Kidney (tissue), 14 donors: ENCODE measurements around the gene KCNJ4. TPM values are rescaled to one million over a fixed set of nuclear protein-coding genes. Genes with fewer than 3 reads are reported as not detected.

Experiments used
- DNase-seq, 5 donors: peaks; one replicate each; pipeline ENCODE4 v3.0.0-alpha.2; 2013 to 2020
- FAIRE-seq: peaks from 2 replicates; lab custom pipeline; 2012; peaks lifted over from hg19 to GRCh38; lab: Jason Lieb, UNC
- H3K27ac ChIP-seq, 2 donors: one replicate each; pipeline ENCODE4 v1.7.0; 2013; ENCODE audit warnings: low read depth in 2 of 2, low read length in 2 of 2, inconsistent platforms in 1 of 2
- H3K27me3 ChIP-seq: one replicate; pipeline ENCODE4 v1.7.1; 2013; ENCODE audit warnings: low read length, inconsistent platforms; ENCODE audit not compliant: control insufficient read depth, insufficient read depth
- H3K36me3 ChIP-seq, 3 donors: one replicate each; pipeline versions ENCODE4 v1.7.0 to v1.7.1; 2013; ENCODE audit warnings: low read length in 3 of 3, control low read depth in 1 of 3, inconsistent platforms in 1 of 3; ENCODE audit not compliant: insufficient read depth in 3 of 3, control insufficient read depth in 2 of 3
- H3K4me1 ChIP-seq, 3 donors: one replicate each; pipeline versions ENCODE4 v1.7.0 to v1.7.1; 2013; ENCODE audit warnings: low read length in 3 of 3, inconsistent platforms in 1 of 3, low read depth in 1 of 3; ENCODE audit not compliant: control insufficient read depth in 2 of 3, insufficient read depth in 2 of 3
- H3K4me3 ChIP-seq, 3 donors: one replicate each; pipeline versions ENCODE4 v1.7.0 to v1.8.1; 2013; ENCODE audit warnings: low read length in 3 of 3, control low read depth in 1 of 3, inconsistent platforms in 1 of 3
- H3K9ac ChIP-seq, 3 donors: one replicate each; pipeline versions ENCODE4 v1.7.0 to v1.7.1; 2013; ENCODE audit warnings: low read length in 3 of 3, control low read depth in 1 of 3, inconsistent platforms in 1 of 3
- H3K9me3 ChIP-seq, 3 donors: one replicate each; pipeline versions ENCODE4 v1.7.0 to v1.7.1; 2013; ENCODE audit warnings: low read length in 3 of 3, control low read depth in 1 of 3, inconsistent platforms in 1 of 3; ENCODE audit not compliant: control insufficient read depth in 2 of 3, insufficient read depth in 1 of 3
- CTCF ChIP-seq: IDR thresholded peaks from 3 replicates; pipeline ENCODE4 v1.5.1; 2012; ENCODE audit warnings: mild to moderate bottlenecking, moderate library complexity, borderline replicate concordance; ENCODE audit not compliant: insufficient read depth; ENCODE audit errors: extremely low read depth
- intact Hi-C: fragments of 100-400 bp; cut with DNase I; formaldehyde crosslinking; loops from one replicate; pipeline ENCODE4 v1.11.1; 2022
- polyA plus RNA-seq: library from polyadenylated mRNA; stranded (reverse); fragments of 350-450 nt; fragmentation: Illumina TruSeq; extraction: RNeasy Lipid Tissue Mini Kit (QIAGEN cat#74804); gene quantifications from one replicate; pipeline ENCODE4 v1.2.3, GENCODE V29; 2014; ENCODE audit warnings: low read depth, low replicate concordance; ENCODE audit not compliant: insufficient read depth
- total RNA-seq: library from RNA; stranded (reverse); fragmentation: NEBNext Ultra II Directional; extraction: Animal tissue kit (Norgen Biotek cat#: 25700); gene quantifications from one replicate; pipeline ENCODE4 v1.2.1, GENCODE V29; 2021
- donor health status: control.
- donor health status: control.
- donor health status: control.
- donor health status: control.
- donor health status: control.
- donor health status: DM: yes; HTN: yes; CAD: no.
- donor health status: Normal renal cell carcinoma (clear cell type).

The KCNJ4 gene
- total and polyA plus RNA-seq, 2 donors from 2014 or later, result 0.13 TPM; not detected in 1

- no peak overlapping the region for H3K9ac ChIP-seq
- H3K27ac ChIP-seq, result no peak overlapping the region
- intact Hi-C loops, result no loop called here
- H3K27me3 ChIP-seq, result no peaks in the 10 kb centered on the region
- DNase-seq (no peak), FAIRE-seq (no peak)
- no peaks in the 10 kb centered on the region for H3K9me3 ChIP-seq
- no peaks in the 10 kb centered on the region for H3K36me3 ChIP-seq
- no peak for TF ChIP-seq CTCF
- no peaks in the 10 kb centered on the region for H3K4me1 ChIP-seq
- no peak overlapping the region for H3K4me3 ChIP-seq
Measured at GRCh38 chr22:38437416-38437815, 17.6 kb downstream of the KCNJ4 start.

- no peak for FAIRE-seq
- H3K27ac ChIP-seq, result no peak overlapping the region
- DNase-seq, result no peak
- H3K9ac ChIP-seq, result no peak overlapping the region
- H3K4me3 ChIP-seq, result no peak overlapping the region
- no peaks in the 10 kb centered on the region for H3K9me3 ChIP-seq
- H3K27me3 ChIP-seq, result no peaks in the 10 kb centered on the region
- intact Hi-C loops, result no loop called here
- no peaks in the 10 kb centered on the region for H3K36me3 ChIP-seq
- TF ChIP-seq CTCF, result no peak
- no peaks in the 10 kb centered on the region for H3K4me1 ChIP-seq
Measured at GRCh38 chr22:38436629-38437395, 18.2 kb downstream of the KCNJ4 start.

- H3K36me3 ChIP-seq, result no peaks in the 10 kb centered on the region
- TF ChIP-seq CTCF, result no peak
- H3K9ac ChIP-seq, result no peak overlapping the region
- H3K27ac ChIP-seq, result no peak overlapping the region
- H3K4me3 ChIP-seq, result no peak overlapping the region
- no peaks in the 10 kb centered on the region for H3K27me3 ChIP-seq
- no peaks in the 10 kb centered on the region for H3K4me1 ChIP-seq
- FAIRE-seq (no peak), DNase-seq (no peak)
- intact Hi-C loops, result no loop called here
- H3K9me3 ChIP-seq, result no peaks in the 10 kb centered on the region
Measured at GRCh38 chr22:38435965-38436364, 19.0 kb downstream of the KCNJ4 start.

- no peak overlapping the region for H3K27ac ChIP-seq
- no peak for FAIRE-seq
Measured at GRCh38 chr22:38435010-38435409, 20.0 kb downstream of the KCNJ4 start.

More at GRCh38 chr22:38435010-38435409, 20.0 kb downstream of the KCNJ4 start:
- intact Hi-C loops, result no loop called here
- no peak for TF ChIP-seq CTCF
- DNase-seq, result no peak
- H3K4me1 ChIP-seq, result no peaks in the 10 kb centered on the region
- no peak overlapping the region for H3K4me3 ChIP-seq
- H3K27me3 ChIP-seq, result no peaks in the 10 kb centered on the region
- no peak overlapping the region for H3K9ac ChIP-seq
- H3K9me3 ChIP-seq, result no peaks in the 10 kb centered on the region
- H3K36me3 ChIP-seq, result no peaks in the 10 kb centered on the region
